Neuronal stem cell (in vitro differentiated cells): ENCODE data around the gene PKLR.
"Not testable (repeated sequence)": the region's sequence is repeated elsewhere in the genome, so short reads cannot be mapped to it uniquely, and the experiment has no call there.

ENCODE experiments used
- DNase-seq: peaks from one replicate; pipeline ENCODE4 v3.0.0-alpha.2; 2013; ENCODE audit warnings: low spot score
- H2AFZ ChIP-seq: one replicate; pipeline ENCODE4 v1.6.1; 2013; ENCODE audit warnings: mild to moderate bottlenecking, low read length, inconsistent platforms
- H2AK5ac ChIP-seq: 2 replicates; pipeline ENCODE4 v1.6.1; 2013; ENCODE audit warnings: low read depth, mild to moderate bottlenecking, inconsistent platforms, low read length, moderate library complexity, mixed read lengths
- H2BK120ac ChIP-seq: 2 replicates; pipeline ENCODE4 v1.6.1; 2013; ENCODE audit warnings: low read depth, mild to moderate bottlenecking, inconsistent platforms, low read length, moderate library complexity, mixed read lengths
- H2BK12ac ChIP-seq: one replicate; pipeline ENCODE4 v1.6.1; 2013; ENCODE audit warnings: low read length, inconsistent platforms
- H2BK15ac ChIP-seq: 2 replicates; pipeline ENCODE4 v1.6.1; 2013; ENCODE audit warnings: mild to moderate bottlenecking, low read length, inconsistent platforms, mixed read lengths
- H2BK5ac ChIP-seq: one replicate; pipeline ENCODE4 v1.6.1; 2013; ENCODE audit warnings: inconsistent platforms, mild to moderate bottlenecking, low read length, moderate library complexity
- H3K14ac ChIP-seq: one replicate; pipeline ENCODE4 v1.6.1; 2013; ENCODE audit warnings: low read length, inconsistent platforms
- H3K18ac ChIP-seq: 2 replicates; pipeline ENCODE4 v1.6.1; 2013; ENCODE audit warnings: low read length, inconsistent platforms
- H3K23ac ChIP-seq: 2 replicates; pipeline ENCODE4 v1.6.1; 2013; ENCODE audit warnings: low read depth, mild to moderate bottlenecking, mixed read lengths, low read length, inconsistent platforms; ENCODE audit not compliant: poor library complexity
- H3K27ac ChIP-seq: replicated peaks from 3 replicates; pipeline ENCODE4 v1.5.1; 2013; ENCODE audit warnings: low read length, inconsistent platforms
- H3K27me3 ChIP-seq, 3 experiments: 2 replicates each; pipeline ENCODE4 v1.6.1; 2013; ENCODE audit warnings: low read length in 3 of 3, mild to moderate bottlenecking in 2 of 3, inconsistent platforms in 1 of 3, low read depth in 1 of 3, mixed read lengths in 1 of 3, moderate library complexity in 1 of 3; ENCODE audit not compliant: control insufficient read depth in 3 of 3, insufficient read depth in 3 of 3
- H3K36me3 ChIP-seq, 2 donors: replicated peaks in 1 of 2; 2 replicates each; pipeline ENCODE4 v1.6.1; 2013; ENCODE audit warnings: low read length in 2 of 2; ENCODE audit not compliant: control insufficient read depth in 2 of 2, insufficient read depth in 2 of 2
- H3K4ac ChIP-seq: 2 replicates; pipeline ENCODE4 v1.6.1; 2013; ENCODE audit warnings: inconsistent platforms, mild to moderate bottlenecking, low read length, moderate library complexity
- H3K4me1 ChIP-seq, 2 donors: 1 replicate in 1 of 2; 2 replicates in 1 of 2; pipeline ENCODE4 v1.6.1; 2013; ENCODE audit warnings: low read length in 2 of 2, low read depth in 1 of 2; ENCODE audit not compliant: control insufficient read depth in 2 of 2, insufficient read depth in 1 of 2
- H3K4me2 ChIP-seq: one replicate; pipeline ENCODE4 v1.6.1; 2013; ENCODE audit warnings: mild to moderate bottlenecking, low read length, inconsistent platforms; ENCODE audit not compliant: insufficient read depth, poor library complexity, severe bottlenecking
- H3K4me3 ChIP-seq, 2 donors: 2 replicates each; pipeline ENCODE4 v1.5.1; 2013; ENCODE audit warnings: low read length in 2 of 2, mild to moderate bottlenecking in 2 of 2, inconsistent platforms in 1 of 2, moderate library complexity in 1 of 2
- H3K79me1 ChIP-seq: one replicate; pipeline ENCODE4 v1.6.1; 2013; ENCODE audit warnings: low read depth, mild to moderate bottlenecking, inconsistent platforms, low read length, moderate library complexity
- H3K9ac ChIP-seq: one replicate; pipeline ENCODE4 v1.6.1; 2013; ENCODE audit warnings: mild to moderate bottlenecking, low read depth, low read length, inconsistent platforms; ENCODE audit not compliant: poor library complexity
- H3K9me3 ChIP-seq, 2 donors: replicated peaks in 1 of 2; 2 replicates each; pipeline versions ENCODE3 to v1.6.1; 2013; ENCODE audit warnings: low read length in 2 of 2, mild to moderate bottlenecking in 2 of 2, inconsistent platforms in 1 of 2, low read depth in 1 of 2, mixed read lengths in 1 of 2, moderate library complexity in 1 of 2; ENCODE audit not compliant: control insufficient read depth in 2 of 2, insufficient read depth in 1 of 2
- H4K8ac ChIP-seq: one replicate; pipeline ENCODE4 v1.6.1; 2013; ENCODE audit warnings: low read depth, mild to moderate bottlenecking, inconsistent platforms, low read length, moderate library complexity
- H4K91ac ChIP-seq: one replicate; pipeline ENCODE4 v1.6.1; 2013; ENCODE audit warnings: low read length, low read depth, mild to moderate bottlenecking, inconsistent platforms; ENCODE audit not compliant: poor library complexity
- WGBS, 2 donors: extraction: QIAGEN DNeasy Blood & Tissue Kit; methylation state at CpG; one replicate each; pipeline ENCODE4 v1.1.7; 2013; ENCODE audit warnings: missing lambda C conversion rate in 2 of 2, mixed read lengths in 1 of 2; ENCODE audit not compliant: insufficient read length in 2 of 2, insufficient replicate concordance in 1 of 2; ENCODE audit errors: extremely low coverage in 2 of 2; 5-methylcytosine and 5-hydroxymethylcytosine counted together

PKLR gene

DNA sequence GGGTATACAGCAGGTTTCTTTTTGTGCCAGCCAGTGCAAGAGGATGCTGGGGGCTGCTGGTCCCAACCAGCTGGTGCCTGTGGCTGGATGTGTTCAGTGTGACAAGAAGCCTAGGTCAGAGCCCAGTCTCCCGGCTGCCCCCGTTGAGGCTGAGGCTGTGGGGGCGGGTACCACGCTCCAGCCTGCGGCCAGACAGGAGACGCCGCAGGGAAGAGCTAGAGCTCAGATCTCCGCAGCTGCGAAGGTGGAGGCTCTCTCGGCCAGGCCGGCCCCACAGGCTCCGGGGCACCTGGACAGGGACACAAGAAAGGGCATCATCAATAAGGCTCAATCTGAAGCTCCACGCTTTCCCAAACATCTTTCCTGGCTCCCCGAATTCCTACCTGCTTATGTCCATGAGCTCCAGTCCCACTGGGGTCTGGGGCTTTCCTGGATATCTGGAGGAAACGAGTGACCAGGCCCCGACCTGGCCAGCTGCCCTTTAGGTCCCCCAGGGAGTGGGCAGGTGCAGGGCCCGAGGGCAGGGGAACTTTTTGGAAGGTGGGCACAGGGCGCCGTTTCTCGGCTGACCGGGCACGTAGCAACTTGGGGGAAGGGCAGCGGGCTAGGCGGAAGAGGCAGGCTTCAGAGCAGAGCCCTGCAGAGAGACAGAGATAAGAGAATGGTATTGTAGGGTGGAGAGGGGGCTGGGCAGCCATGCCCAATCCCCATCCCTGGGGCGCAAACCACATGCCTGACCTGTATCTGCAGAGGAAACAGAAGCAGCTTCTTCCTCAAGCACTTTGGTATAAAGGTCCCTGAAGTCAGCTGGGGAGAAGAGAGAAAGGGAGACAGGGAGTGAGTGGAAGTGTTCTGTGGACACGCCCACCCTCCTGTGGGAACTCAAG, 53.3 kb downstream of the PKLR start:
- H3K27ac ChIP-seq = no peak overlapping the region
- no peak overlapping the region for H2AFZ ChIP-seq
- no peak overlapping the region for H3K4ac ChIP-seq
- no peaks in the 10 kb centered on the region for H3K9me3 ChIP-seq
- H2AK5ac ChIP-seq = no peak overlapping the region
- no peak overlapping the region for H4K91ac ChIP-seq
- H2BK120ac ChIP-seq = no peak overlapping the region
- peaks cover 5% of the 10 kb centered on the region for H3K79me1 ChIP-seq
- H3K14ac ChIP-seq = no peak overlapping the region
- H3K36me3 ChIP-seq = peaks cover 16 to 49% of the 10 kb centered on the region in 2 donors
- DNase-seq = no peak
- H2BK12ac ChIP-seq = no peak overlapping the region
- H3K9ac ChIP-seq = no peak overlapping the region
- H3K23ac ChIP-seq = no peak overlapping the region
- H3K4me2 ChIP-seq = no peak overlapping the region
- no peak overlapping the region for H2BK5ac ChIP-seq
- no peak overlapping the region for H2BK15ac ChIP-seq
- peaks cover 10 to 13% of the 10 kb centered on the region in 2 donors for H3K4me1 ChIP-seq
- H3K4me3 ChIP-seq = no peak overlapping the region
- no peaks in the 10 kb centered on the region for H3K27me3 ChIP-seq
- H3K18ac ChIP-seq = no peak overlapping the region
- no peak overlapping the region for H4K8ac ChIP-seq
- no CpG with 5 or more reads among the region's 26 CpGs for WGBS, 2 donors

DNA sequence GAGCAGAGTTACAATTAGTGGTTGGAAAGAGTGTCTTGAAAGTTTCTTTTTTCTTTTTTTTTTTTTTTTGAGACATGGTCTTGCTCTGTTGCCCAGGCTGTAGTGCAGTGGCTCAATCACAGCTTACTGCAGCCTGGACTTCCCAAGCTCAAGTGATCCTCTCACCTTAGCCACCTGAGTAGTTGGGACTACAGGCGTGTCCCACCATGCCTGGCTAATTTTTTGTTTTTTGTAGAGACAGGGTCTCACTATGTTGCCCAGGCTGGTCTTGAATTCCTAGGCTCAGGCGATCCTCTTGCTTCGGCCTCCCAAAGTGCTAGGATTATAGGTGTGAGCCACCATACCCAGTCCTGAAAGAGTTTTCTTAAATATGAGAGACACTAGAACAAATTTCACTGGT, 54.4 kb downstream of the PKLR start:
- H3K14ac ChIP-seq, H2BK12ac ChIP-seq, H2AK5ac ChIP-seq, H3K9ac ChIP-seq, H2BK15ac ChIP-seq, H3K4me2 ChIP-seq, H4K8ac ChIP-seq, H3K18ac ChIP-seq, H3K79me1 ChIP-seq, H3K4ac ChIP-seq, H3K4me3 ChIP-seq, DNase-seq, H3K27ac ChIP-seq, H2BK120ac ChIP-seq, H3K9me3 ChIP-seq, H3K27me3 ChIP-seq, H2BK5ac ChIP-seq, H2AFZ ChIP-seq, H4K91ac ChIP-seq, H3K23ac ChIP-seq: not testable (repeated sequence)
- Histone ChIP-seq H3K36me3 (peaks cover 16 to 44% of the 10 kb centered on the region in 2 donors), H3K4me1 (peaks cover 10 to 13% of the 10 kb centered on the region in 2 donors)
- no CpG with 5 or more reads among the region's 3 CpGs for WGBS, 2 donors

- WGBS, 2 donors = no CpG with 5 or more reads among the region's 8 CpGs
- Histone ChIP-seq H3K14ac (no peak overlapping the region), H4K91ac (no peak overlapping the region), H3K18ac (peak overlapping the region; percentile 68), H3K4me2 (peak overlapping the region; percentile 58), H2BK120ac (no peak overlapping the region), H3K36me3 (peaks cover 16 to 37% of the 10 kb centered on the region in 2 donors), H3K9ac (peak overlapping the region; percentile 87), H3K4me3 (peak overlapping the region; percentile 52 to 76), H3K4ac (no peak overlapping the region), H2AK5ac (peak overlapping the region; percentile 1), H2BK12ac (no peak overlapping the region), H3K79me1 (no peaks in the 10 kb centered on the region), H2AFZ (peak overlapping the region; percentile 73), H2BK15ac (no peak overlapping the region), H3K27me3 (no peaks in the 10 kb centered on the region), H4K8ac (no peak overlapping the region), H3K9me3 (no peaks in the 10 kb centered on the region), H3K4me1 (peaks cover 4 to 9% of the 10 kb centered on the region in 2 donors), H3K23ac (peak overlapping the region; percentile 81), H2BK5ac (peak overlapping the region; percentile 62), H3K27ac (peak overlapping the region; percentile 92)
- DNase-seq = no peak
Measured at GRCh38 chr1:155245163-155245524, 56.1 kb downstream of the PKLR start.

DNA sequence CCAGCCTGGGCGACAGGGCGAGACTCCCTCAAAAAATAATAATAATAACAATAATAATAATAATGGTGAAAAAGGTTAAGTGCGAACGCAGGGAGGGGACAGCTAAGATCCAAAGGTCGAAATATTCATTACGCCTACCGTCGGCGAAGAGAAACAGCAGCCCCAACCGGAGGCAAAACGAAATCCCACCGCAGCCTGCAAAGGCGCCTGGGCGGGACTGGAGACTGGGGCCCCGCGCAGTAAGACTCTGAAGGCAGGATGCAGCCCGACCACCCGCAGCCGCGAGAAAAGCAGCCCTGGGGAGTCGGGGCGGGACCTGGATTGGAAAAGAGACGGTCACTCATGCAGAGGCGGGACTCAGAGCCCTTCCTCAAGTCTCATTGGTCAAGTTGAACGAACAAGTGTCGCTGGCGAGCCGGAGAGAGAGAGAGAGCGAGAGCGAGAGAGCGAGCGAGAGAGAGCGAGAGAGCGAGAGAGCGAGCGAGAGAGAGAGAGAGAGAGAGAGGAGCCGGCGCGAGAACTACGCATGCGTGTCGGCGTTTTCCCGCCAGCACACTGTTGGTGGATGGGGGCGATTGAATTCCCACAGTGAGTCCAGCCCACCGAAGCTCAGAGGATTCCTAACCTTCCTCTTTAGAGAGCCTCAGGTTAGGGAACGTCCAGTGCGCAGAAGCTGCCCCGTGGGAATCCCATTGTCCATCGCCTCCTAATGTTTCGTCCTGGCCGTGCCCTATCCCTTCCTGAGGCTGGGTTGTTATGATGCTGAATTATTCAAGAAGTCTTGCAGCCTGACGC, 56.7 kb downstream of the PKLR start:
- WGBS, 2 donors = no CpG with 5 or more reads among the region's 53 CpGs
- Histone ChIP-seq H2BK12ac (no peak overlapping the region), H3K36me3 (peaks cover 16 to 31% of the 10 kb centered on the region in 2 donors), H3K4me2 (peak overlapping the region; percentile 58), H3K14ac (no peak overlapping the region), H3K4ac (no peak overlapping the region), H4K8ac (no peak overlapping the region), H3K4me1 (peaks cover 2 to 9% of the 10 kb centered on the region in 2 donors), H2AFZ (peak overlapping the region; percentile 73), H3K27me3 (no peaks in the 10 kb centered on the region), H3K23ac (peak overlapping the region; percentile 81), H3K9ac (peak overlapping the region; percentile 87), H2BK5ac (peak overlapping the region; percentile 62), H3K4me3 (peak overlapping the region; percentile 52 to 76), H2BK15ac (no peak overlapping the region), H3K9me3 (no peaks in the 10 kb centered on the region), H3K27ac (peak overlapping the region; percentile 92), H3K18ac (peak overlapping the region; percentile 68), H3K79me1 (no peaks in the 10 kb centered on the region), H2AK5ac (no peak overlapping the region), H2BK120ac (no peak overlapping the region), H4K91ac (no peak overlapping the region)
- peak; percentile 97 for DNase-seq
